ENCODE results near the gene FSTL4. TPM values are rescaled to one million over a fixed set of nuclear protein-coding genes. Genes with fewer than 3 reads are reported as not detected.

The FSTL4 gene
- polyA plus RNA-seq, 1 donor (not counting 4 experiments of a cell fraction or from before 2014, with no cell fraction given): 1.7 TPM

GRCh38 chr5:133276171-133276570 lies 336.2 kb downstream of the FSTL4 start:
- Histone ChIP-seq H4K20me1 (ENCODE audit: control insufficient read depth, extremely low read depth, insufficient read depth, low read length) (no peaks in the 10 kb centered on the region), H2AFZ (ENCODE audit: control insufficient read depth, low read length) (no peak overlapping the region), H3K9ac (ENCODE audit: control insufficient read depth, extremely low read depth, insufficient read depth, low read length) (no peak overlapping the region), H3K27me3 (ENCODE audit: control insufficient read depth, extremely low read depth, insufficient read depth, low read length) (no peaks in the 10 kb centered on the region), H3K79me2 (ENCODE audit: control insufficient read depth, insufficient read depth, low read length) (no peaks in the 10 kb centered on the region), H3K9me3 (ENCODE audit: control insufficient read depth, low read depth, low read length) (no peaks in the 10 kb centered on the region), H3K9me1 (ENCODE audit: control insufficient read depth, extremely low read depth, insufficient read depth, low read length) (no peaks in the 10 kb centered on the region), H3K27ac (ENCODE audit: control insufficient read depth, insufficient read depth, low read length) (no peak overlapping the region), H3K36me3 (ENCODE audit: control insufficient read depth in 2 of 2, extremely low read depth in 1 of 2, insufficient read depth in 2 of 2, low read length in 2 of 2) (no peaks in the 10 kb centered on the region), H3K4me3 (ENCODE audit: control insufficient read depth in 2 of 3, extremely low read depth in 1 of 3, insufficient read depth in 2 of 3, low read depth in 1 of 3, low read length in 3 of 3) (no peak overlapping the region), H3K4me1 (ENCODE audit: control insufficient read depth, extremely low read depth, insufficient read depth, low read length) (peaks cover 3% of the 10 kb centered on the region), H3K4me2 (ENCODE audit: control insufficient read depth, extremely low read depth, insufficient read depth, low read depth, low read length) (no peak overlapping the region)
- no peak for FAIRE-seq
- TF ChIP-seq CTCF (optimal IDR thresholded peaks at IDR 0.05 in 1 of 3, IDR thresholded peaks at IDR 0.05 in 1 of 3, conservative IDR thresholded peaks at IDR 0.05 in 1 of 3; ENCODE audit: extremely low read depth in 1 of 3, insufficient read depth in 2 of 3, low read length in 3 of 3) (no peak), EZH2 (IDR thresholded peaks at IDR 0.05; ENCODE audit: low read length) (no peak)
- no peak for DNase-seq (ENCODE audit: low read depth, low spot score)
- dilution Hi-C loops (cut with MboI; ENCODE audit: extremely low pct_ligation_motif_present, low sequenced_read_pairs): no loop called here

- TF ChIP-seq EZH2 (IDR thresholded peaks at IDR 0.05; ENCODE audit: low read length) (no peak), CTCF (optimal IDR thresholded peaks at IDR 0.05 in 1 of 3, IDR thresholded peaks at IDR 0.05 in 1 of 3, conservative IDR thresholded peaks at IDR 0.05 in 1 of 3; ENCODE audit: extremely low read depth in 1 of 3, insufficient read depth in 2 of 3, low read length in 3 of 3) (no peak)
- H3K4me1 ChIP-seq (ENCODE audit: control insufficient read depth, extremely low read depth, insufficient read depth, low read length): peaks cover 3% of the 10 kb centered on the region
- DNase-seq (ENCODE audit: low read depth, low spot score) (no peak), FAIRE-seq (no peak)
- no peak overlapping the region for H3K4me2 ChIP-seq (ENCODE audit: control insufficient read depth, extremely low read depth, insufficient read depth, low read depth, low read length)
- dilution Hi-C loops (cut with MboI; ENCODE audit: extremely low pct_ligation_motif_present, low sequenced_read_pairs): no loop called here
- no peaks in the 10 kb centered on the region for H3K36me3 ChIP-seq (ENCODE audit: control insufficient read depth in 2 of 2, extremely low read depth in 1 of 2, insufficient read depth in 2 of 2, low read length in 2 of 2)
- no peak overlapping the region for H3K9ac ChIP-seq (ENCODE audit: control insufficient read depth, extremely low read depth, insufficient read depth, low read length)
- H3K9me3 ChIP-seq (ENCODE audit: control insufficient read depth, low read depth, low read length): no peaks in the 10 kb centered on the region
- peaks cover 2% of the 10 kb centered on the region for H3K27me3 ChIP-seq (ENCODE audit: control insufficient read depth, extremely low read depth, insufficient read depth, low read length)
- no peak overlapping the region for H3K4me3 ChIP-seq (ENCODE audit: control insufficient read depth in 2 of 3, extremely low read depth in 1 of 3, insufficient read depth in 2 of 3, low read depth in 1 of 3, low read length in 3 of 3)
- no peaks in the 10 kb centered on the region for H3K79me2 ChIP-seq (ENCODE audit: control insufficient read depth, insufficient read depth, low read length)
- no peaks in the 10 kb centered on the region for H3K9me1 ChIP-seq (ENCODE audit: control insufficient read depth, extremely low read depth, insufficient read depth, low read length)
- H2AFZ ChIP-seq (ENCODE audit: control insufficient read depth, low read length): no peak overlapping the region
- H4K20me1 ChIP-seq (ENCODE audit: control insufficient read depth, extremely low read depth, insufficient read depth, low read length): no peaks in the 10 kb centered on the region
- H3K27ac ChIP-seq (ENCODE audit: control insufficient read depth, insufficient read depth, low read length): no peak overlapping the region
Observed at GRCh38 chr5:133275631-133276030, 336.7 kb downstream of the FSTL4 start.

Measured in keratinocyte (primary cell).